Upper lobe of left lung (tissue), 6 donors: ENCODE results near the gene MGAT5B. TPM values are rescaled to one million over a fixed set of nuclear protein-coding genes. Genes with fewer than 3 reads are reported as not detected.
A peak's percentile ranks its signal among the peaks of the same experiment; 100 is the strongest.

Experiments used
- ATAC-seq, 2 donors: fragments of 200-7000 bp; cut with Tn5 transposase; one replicate each; pipeline ENCODE4 v1.9.1; 2022; ENCODE audit warnings: mild to moderate bottlenecking in 2 of 2, moderate library complexity in 2 of 2; ENCODE audit not compliant: low FRiP score in 2 of 2
- DNase-seq, 2 donors: peaks; one replicate each; pipeline ENCODE4 v3.0.0-alpha.2; 2019 to 2020
- H3K27ac ChIP-seq, 4 donors: fragments of 200-600 bp; sonication (generic); one replicate each; pipeline ENCODE4 v1.5.1; 2016 to 2019
- H3K27me3 ChIP-seq, 4 donors: fragments of 200-600 bp; sonication (generic); one replicate each; pipeline ENCODE4 v1.5.1; 2017 to 2019
- H3K36me3 ChIP-seq, 4 donors: fragments of 200-600 bp; sonication (generic); one replicate each; pipeline ENCODE4 v1.5.1; 2016 to 2019
- H3K4me1 ChIP-seq, 4 donors: fragments of 200-600 bp; sonication (generic); one replicate each; pipeline ENCODE4 v1.5.1; 2018 to 2019
- H3K4me3 ChIP-seq, 4 donors: fragments of 200-600 bp; sonication (generic); one replicate each; pipeline ENCODE4 v1.5.1; 2017 to 2019; ENCODE audit warnings: mild to moderate bottlenecking in 2 of 4, moderate library complexity in 1 of 4
- H3K9me3 ChIP-seq, 4 donors: fragments of 200-600 bp; sonication (generic); one replicate each; pipeline ENCODE4 v1.5.1; 2018 to 2019
- EP300 ChIP-seq, 4 donors: sonication (generic); formaldehyde crosslinking; IDR thresholded peaks; one replicate each; pipeline ENCODE4 v1.5.1; 2017; ENCODE audit warnings: antibody characterized with exemption in 4 of 4, control low read depth in 2 of 4
- POLR2A ChIP-seq, 4 donors: fragments of 450-650 bp; IDR thresholded peaks; one replicate each; pipeline ENCODE4 v1.5.1; 2016 to 2017; ENCODE audit warnings: antibody characterized with exemption in 4 of 4, mild to moderate bottlenecking in 2 of 4
- POLR2AphosphoS5 ChIP-seq, 2 donors: sonication (generic); formaldehyde crosslinking; IDR thresholded peaks; one replicate each; pipeline ENCODE4 v1.5.1; 2017; ENCODE audit warnings: antibody characterized with exemption in 2 of 2
- WGBS, 2 donors: methylation state at CpG; one replicate each; pipeline ENCODE4 v1.1.5; 2017 to 2018; 5-methylcytosine and 5-hydroxymethylcytosine counted together
- total RNA-seq, 6 donors: library from RNA; depleted of rRNA in 4 of 6; stranded (reverse); fragments of >200 nt in 4 of 6; gene quantifications; one replicate each; pipeline versions ENCODE4 v1.1.0 to v1.2.1, GENCODE V29; 2016 to 2021
- TF ChIP-seq, protein P1 (sequence below), 6 experiments: fragments of 450-650 bp in 4 of 6; fragments of 200-600 bp in 2 of 6; sonication (generic) in 2 of 6; IDR thresholded peaks; one replicate each; pipeline ENCODE4 v1.5.1; 2016 to 2019; ENCODE audit warnings: antibody characterized with exemption in 6 of 6
- donor health status: DM: no; HTN: no; CAD: no; lungs with moderate emphysema.
- donor health status: DM: no; HTN: yes; CAD: no; lungs with severe emphysema.

MGAT5B gene
- total RNA-seq, 6 donors from 2014 or later: 0.20 to 3.0 (median 0.83) TPM

DNA sequence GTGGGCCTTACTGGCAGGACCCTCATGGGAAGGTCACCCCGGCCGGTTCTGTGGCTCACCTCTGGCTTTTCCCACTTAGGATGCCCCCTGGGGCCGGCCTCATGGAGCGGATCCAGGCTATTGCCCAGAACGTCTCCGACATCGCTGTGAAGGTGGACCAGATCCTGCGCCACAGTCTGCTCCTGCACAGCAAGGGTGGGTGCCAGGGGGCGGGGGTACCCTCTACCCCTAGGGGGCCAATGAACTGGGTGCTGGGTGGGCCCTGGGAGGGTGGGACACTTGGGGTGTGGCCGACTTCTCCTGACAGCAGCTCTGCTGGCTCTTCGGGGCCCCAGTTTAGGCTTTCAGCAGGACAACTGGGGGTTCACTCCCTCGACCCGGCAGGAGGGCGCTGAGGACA, 34.3 kb downstream of the MGAT5B start:
- Histone ChIP-seq H3K4me3 (no peak overlapping the region), H3K4me1 (peaks cover 0 to 2% (median 0%) of the 10 kb centered on the region in 4 donors), H3K27ac (no peak overlapping the region), H3K9me3 (no peaks in the 10 kb centered on the region), H3K36me3 (no peaks in the 10 kb centered on the region), H3K27me3 (peaks cover 0 to 4% (median 0%) of the 10 kb centered on the region in 4 donors)
- 79 to 100% methylated on average over 2 to 11 of the region's 14 CpGs for WGBS, 2 donors
- TF ChIP-seq, protein P1, sequence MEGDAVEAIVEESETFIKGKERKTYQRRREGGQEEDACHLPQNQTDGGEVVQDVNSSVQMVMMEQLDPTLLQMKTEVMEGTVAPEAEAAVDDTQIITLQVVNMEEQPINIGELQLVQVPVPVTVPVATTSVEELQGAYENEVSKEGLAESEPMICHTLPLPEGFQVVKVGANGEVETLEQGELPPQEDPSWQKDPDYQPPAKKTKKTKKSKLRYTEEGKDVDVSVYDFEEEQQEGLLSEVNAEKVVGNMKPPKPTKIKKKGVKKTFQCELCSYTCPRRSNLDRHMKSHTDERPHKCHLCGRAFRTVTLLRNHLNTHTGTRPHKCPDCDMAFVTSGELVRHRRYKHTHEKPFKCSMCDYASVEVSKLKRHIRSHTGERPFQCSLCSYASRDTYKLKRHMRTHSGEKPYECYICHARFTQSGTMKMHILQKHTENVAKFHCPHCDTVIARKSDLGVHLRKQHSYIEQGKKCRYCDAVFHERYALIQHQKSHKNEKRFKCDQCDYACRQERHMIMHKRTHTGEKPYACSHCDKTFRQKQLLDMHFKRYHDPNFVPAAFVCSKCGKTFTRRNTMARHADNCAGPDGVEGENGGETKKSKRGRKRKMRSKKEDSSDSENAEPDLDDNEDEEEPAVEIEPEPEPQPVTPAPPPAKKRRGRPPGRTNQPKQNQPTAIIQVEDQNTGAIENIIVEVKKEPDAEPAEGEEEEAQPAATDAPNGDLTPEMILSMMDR (IDR thresholded peaks at IDR 0.05): no peak
- TF ChIP-seq EP300 (IDR thresholded peaks at IDR 0.05) (no peak), POLR2A (IDR thresholded peaks at IDR 0.05) (no peak), POLR2AphosphoS5 (IDR thresholded peaks at IDR 0.05) (no peak)
- ATAC-seq (no peak), DNase-seq (peak in 1 of 2 donors; percentile 52)

DNA sequence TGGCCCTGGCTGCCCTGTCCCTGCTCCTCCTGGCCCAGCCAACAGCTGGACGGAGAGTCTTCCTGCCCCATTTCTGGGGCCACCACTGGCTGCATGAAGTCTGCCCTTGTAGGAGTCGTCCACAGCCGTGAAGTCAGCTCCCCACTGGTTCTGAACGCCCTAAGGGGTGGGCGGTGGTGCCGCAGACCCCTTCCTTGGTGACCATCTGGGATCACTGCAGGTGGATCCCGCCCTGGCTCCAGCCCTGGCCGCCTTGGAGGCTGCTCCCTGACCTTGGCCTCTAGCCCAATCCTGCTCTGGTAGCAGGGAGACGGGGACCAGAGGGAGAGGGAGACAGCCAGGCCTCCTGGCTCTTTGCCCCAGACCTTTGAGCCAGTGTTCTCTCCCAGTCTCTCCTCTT, 35.4 kb downstream of the MGAT5B start:
- no peak overlapping the region for H3K4me3 ChIP-seq
- TF ChIP-seq EP300 (IDR thresholded peaks at IDR 0.05) (no peak), POLR2AphosphoS5 (IDR thresholded peaks at IDR 0.05) (no peak)
- no peak overlapping the region for H3K27ac ChIP-seq
- ATAC-seq (no peak), DNase-seq (peak in 1 of 2 donors; percentile 62)
- H3K36me3 ChIP-seq: no peaks in the 10 kb centered on the region
- no peaks in the 10 kb centered on the region for H3K9me3 ChIP-seq
- H3K4me1 ChIP-seq: peaks cover 0 to 2% (median 0%) of the 10 kb centered on the region in 4 donors
- 67 to 95% methylated on average over 1 to 9 of the region's 9 CpGs for WGBS, 2 donors
- peaks cover 0 to 4% (median 0%) of the 10 kb centered on the region in 4 donors for H3K27me3 ChIP-seq

DNA sequence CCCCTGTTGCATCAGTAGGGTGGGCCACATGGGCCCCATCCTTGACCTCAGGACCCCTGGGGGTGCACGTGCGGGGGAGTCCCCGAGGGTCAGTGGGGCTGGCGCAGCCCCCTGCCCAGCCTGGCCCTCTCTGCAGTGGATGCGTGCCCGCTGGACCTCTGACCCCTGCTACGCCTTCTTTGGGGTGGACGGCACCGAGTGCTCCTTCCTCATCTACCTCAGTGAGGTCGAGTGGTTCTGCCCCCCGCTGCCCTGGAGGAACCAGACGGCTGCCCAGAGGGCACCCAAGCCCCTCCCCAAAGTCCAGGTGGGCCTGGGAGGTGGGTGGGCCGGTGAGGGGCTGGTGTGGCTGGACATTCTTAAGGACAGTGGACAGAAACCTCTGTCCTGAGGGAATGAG, 35.9 kb downstream of the MGAT5B start:
- DNase-seq (peak in 1 of 2 donors; percentile 53), ATAC-seq (peak in 1 of 2 donors; percentile 19)
- Histone ChIP-seq H3K4me3 (no peak overlapping the region), H3K36me3 (no peaks in the 10 kb centered on the region), H3K27ac (no peak overlapping the region), H3K27me3 (peaks cover 0 to 4% (median 0%) of the 10 kb centered on the region in 4 donors), H3K4me1 (peaks cover 0 to 2% (median 0%) of the 10 kb centered on the region in 4 donors), H3K9me3 (no peaks in the 10 kb centered on the region)
- WGBS, 2 donors: 87% methylated on average over 10 of the region's 13 CpGs; no CpG with 5 or more reads in 1 of the 2 donors
- TF ChIP-seq POLR2AphosphoS5 (IDR thresholded peaks at IDR 0.05) (no peak), POLR2A (IDR thresholded peaks at IDR 0.05) (no peak), EP300 (IDR thresholded peaks at IDR 0.05) (no peak)
- TF ChIP-seq, protein P1 (IDR thresholded peaks at IDR 0.05): no peak

DNA sequence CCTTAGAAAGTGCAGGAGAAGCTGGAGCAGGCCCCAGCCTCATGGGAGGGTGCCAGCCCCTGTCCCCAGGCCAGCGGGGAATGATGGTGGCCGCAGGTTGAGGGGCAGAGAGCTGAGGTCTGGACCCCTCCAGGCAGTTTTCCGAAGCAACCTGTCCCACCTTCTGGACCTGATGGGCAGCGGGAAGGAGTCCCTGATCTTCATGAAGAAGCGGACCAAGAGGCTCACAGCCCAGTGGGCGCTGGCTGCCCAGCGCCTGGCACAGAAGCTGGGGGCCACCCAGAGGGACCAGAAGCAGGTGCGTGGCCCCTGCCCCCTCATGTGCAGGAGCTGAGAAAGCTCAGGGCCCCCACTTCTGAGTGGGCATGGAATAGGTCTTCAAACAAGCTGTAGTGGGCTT, 36.8 kb downstream of the MGAT5B start:
- peaks cover 0 to 4% (median 0%) of the 10 kb centered on the region in 4 donors for H3K27me3 ChIP-seq
- DNase-seq (peak in 1 of 2 donors; percentile 64), ATAC-seq (no peak)
- no peak overlapping the region for H3K4me3 ChIP-seq
- no peak overlapping the region for H3K27ac ChIP-seq
- H3K9me3 ChIP-seq: no peaks in the 10 kb centered on the region
- TF ChIP-seq, protein P1 (IDR thresholded peaks at IDR 0.05): no peak
- TF ChIP-seq POLR2A (IDR thresholded peaks at IDR 0.05) (no peak), POLR2AphosphoS5 (IDR thresholded peaks at IDR 0.05) (no peak)
- H3K4me1 ChIP-seq: peaks cover 0 to 2% (median 0%) of the 10 kb centered on the region in 4 donors
- H3K36me3 ChIP-seq: no peaks in the 10 kb centered on the region
- 91 to 93% methylated on average over 7 to 8 of the region's 8 CpGs for WGBS, 2 donors

DNA sequence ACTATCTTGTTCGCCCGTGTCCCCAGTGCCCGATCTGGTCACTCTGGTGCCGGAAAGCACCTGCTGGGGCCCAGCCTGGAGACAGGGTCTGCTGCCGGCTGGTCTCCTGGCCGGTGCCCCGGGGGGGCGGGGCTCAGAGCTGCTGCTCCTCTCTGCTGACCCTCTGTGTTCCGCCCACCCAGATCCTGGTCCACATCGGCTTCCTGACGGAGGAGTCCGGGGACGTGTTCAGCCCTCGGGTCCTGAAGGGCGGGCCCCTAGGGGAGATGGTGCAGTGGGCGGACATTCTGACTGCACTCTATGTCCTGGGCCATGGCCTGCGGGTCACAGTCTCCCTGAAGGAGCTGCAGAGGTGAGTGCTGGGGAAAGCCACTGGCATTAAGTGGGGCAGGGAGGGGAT, 37.6 kb downstream of the MGAT5B start:
- Histone ChIP-seq H3K27ac (no peak overlapping the region), H3K9me3 (no peaks in the 10 kb centered on the region), H3K36me3 (no peaks in the 10 kb centered on the region), H3K27me3 (peaks cover 0 to 4% (median 0%) of the 10 kb centered on the region in 4 donors), H3K4me3 (no peak overlapping the region), H3K4me1 (peaks cover 0 to 2% (median 0%) of the 10 kb centered on the region in 4 donors)
- ATAC-seq (no peak), DNase-seq (peak in 1 of 2 donors; percentile 75)
- TF ChIP-seq, protein P1 (IDR thresholded peaks at IDR 0.05): no peak
- TF ChIP-seq POLR2AphosphoS5 (IDR thresholded peaks at IDR 0.05): no peak
- no peak for TF ChIP-seq POLR2A (IDR thresholded peaks at IDR 0.05)
- TF ChIP-seq EP300 (IDR thresholded peaks at IDR 0.05): no peak
- WGBS, 2 donors: 58 to 66% methylated on average over 4 to 8 of the region's 17 CpGs
